ENCODE measurements around the gene DOLPP1.
A peak's percentile ranks its signal among the peaks of the same experiment; 100 is the strongest.
"Not testable (repeated sequence)": the region's sequence is repeated elsewhere in the genome, so short reads cannot be mapped to it uniquely, and the experiment has no call there.

The DOLPP1 gene

GRCh38 chr9:129113645-129114304 lies 32.9 kb downstream of the DOLPP1 start:
- no peak for DNase-seq

- DNase-seq, result no peak
Observed at GRCh38 chr9:129118799-129119198, 37.9 kb downstream of the DOLPP1 start.

- no peak for DNase-seq
Observed at GRCh38 chr9:129121483-129121882, 40.6 kb downstream of the DOLPP1 start.

- DNase-seq, result no peak
Observed at GRCh38 chr9:129122133-129122532, 41.2 kb downstream of the DOLPP1 start.

- not testable (repeated sequence) for DNase-seq
Observed at GRCh38 chr9:129122976-129123375, 42.1 kb downstream of the DOLPP1 start.

- no peak for DNase-seq
Observed at GRCh38 chr9:129124506-129125069, 43.7 kb downstream of the DOLPP1 start.

- DNase-seq, result no peak
Observed at GRCh38 chr9:129125478-129125877, 44.6 kb downstream of the DOLPP1 start.

GRCh38 chr9:129126749-129127618 lies 46.1 kb downstream of the DOLPP1 start:
- no peak for DNase-seq

- DNase-seq, result no peak
Observed at GRCh38 chr9:129128689-129129088, 47.8 kb downstream of the DOLPP1 start.

GRCh38 chr9:129130271-129130670 lies 49.4 kb downstream of the DOLPP1 start:
- DNase-seq, result not testable (repeated sequence)

- DNase-seq, result no peak
Observed at GRCh38 chr9:129130791-129131190, 49.9 kb downstream of the DOLPP1 start.

GRCh38 chr9:129131300-129132145 lies 50.6 kb downstream of the DOLPP1 start:
- peak; percentile 80 for DNase-seq

- no peak for DNase-seq
Observed at GRCh38 chr9:129133082-129133481, 52.2 kb downstream of the DOLPP1 start.

- DNase-seq, result no peak
Observed at GRCh38 chr9:129135476-129135875, 54.6 kb downstream of the DOLPP1 start.

- DNase-seq, result no peak
Observed at GRCh38 chr9:129136446-129137035, 55.6 kb downstream of the DOLPP1 start.

GRCh38 chr9:129137292-129138143 lies 56.6 kb downstream of the DOLPP1 start:
- no peak for DNase-seq

- no peak for DNase-seq
Observed at GRCh38 chr9:129138144-129138462, 57.2 kb downstream of the DOLPP1 start.

- DNase-seq, result no peak
Observed at GRCh38 chr9:129138476-129139232, 57.7 kb downstream of the DOLPP1 start.

- peak; percentile 77 for DNase-seq
Observed at GRCh38 chr9:129139233-129139992, 58.5 kb downstream of the DOLPP1 start.

- DNase-seq, result peak; percentile 92
Observed at GRCh38 chr9:129139993-129140396, 59.1 kb downstream of the DOLPP1 start.
